ENCODE results near the gene GRIN3B.

Gene GRIN3B

GRCh38 chr19:991174-991931, 8.9 kb upstream of the GRIN3B start:
- DNase-seq (ENCODE audit: low read depth in 2 of 2), result peak; percentile 24 to 39

GRCh38 chr19:991932-992669, 8.1 kb upstream of the GRIN3B start:
- DNase-seq (ENCODE audit: low read depth in 2 of 2), result no peak

GRCh38 chr19:992670-993055, 7.6 kb upstream of the GRIN3B start:
- DNase-seq (ENCODE audit: low read depth in 2 of 2), result no peak

- no peak for DNase-seq (ENCODE audit: low read depth in 2 of 2)
Observed at GRCh38 chr19:993361-993830, 6.8 kb upstream of the GRIN3B start.

DNA sequence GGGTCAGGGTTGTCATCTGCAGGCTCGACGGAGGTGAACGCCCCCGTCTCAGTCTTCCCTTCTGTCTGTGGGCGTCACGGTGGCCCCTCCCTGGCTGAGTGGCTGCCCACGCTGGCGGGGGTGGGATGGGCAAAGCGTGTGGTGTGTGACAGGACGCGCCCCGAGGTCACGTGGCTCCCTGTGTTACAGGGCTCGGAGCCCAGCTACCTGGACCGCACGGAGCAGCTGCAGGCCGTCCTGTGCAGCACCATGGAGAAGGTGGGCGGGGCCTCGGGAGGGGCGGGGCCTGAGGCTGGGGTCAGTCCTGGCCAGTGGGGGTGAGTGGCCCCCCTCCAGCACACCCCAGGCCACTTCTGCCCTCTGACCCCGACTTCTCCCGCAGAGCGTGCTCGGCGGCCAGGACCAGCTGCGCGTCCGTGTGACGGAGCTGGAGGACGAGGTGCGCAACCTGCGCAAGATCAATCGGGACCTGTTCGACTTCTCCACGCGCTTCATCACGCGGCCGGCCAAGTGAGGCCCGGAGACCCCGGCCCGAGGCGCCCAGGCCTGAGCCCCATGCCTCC, 6.3 kb upstream of the GRIN3B start:
- DNase-seq (ENCODE audit: low read depth in 2 of 2), result no peak

DNA sequence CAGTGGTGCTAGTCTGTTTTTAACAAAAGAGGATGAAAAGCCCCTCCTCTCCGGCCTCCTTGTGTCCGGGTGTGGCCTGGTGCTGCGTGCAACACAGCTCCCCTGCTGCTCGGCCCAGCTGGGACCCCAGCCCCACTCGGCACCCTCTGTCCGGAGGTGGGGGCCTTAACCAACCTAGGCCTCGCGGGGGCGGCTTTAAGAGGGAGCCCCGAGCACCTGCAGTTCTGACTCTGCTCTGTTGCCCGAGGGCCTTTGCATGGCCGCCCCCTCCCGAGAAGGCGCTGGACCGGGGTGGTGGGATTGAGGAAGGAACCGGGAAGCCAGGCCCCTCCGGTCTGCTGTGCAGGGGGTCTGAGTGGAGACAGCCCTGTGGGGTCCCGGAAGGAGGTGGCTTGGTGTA, 5.7 kb upstream of the GRIN3B start:
- no peak for DNase-seq (ENCODE audit: low read depth in 2 of 2)

GRCh38 chr19:995051-995827, 5.0 kb upstream of the GRIN3B start:
- DNase-seq (ENCODE audit: low read depth in 2 of 2), result no peak

DNA sequence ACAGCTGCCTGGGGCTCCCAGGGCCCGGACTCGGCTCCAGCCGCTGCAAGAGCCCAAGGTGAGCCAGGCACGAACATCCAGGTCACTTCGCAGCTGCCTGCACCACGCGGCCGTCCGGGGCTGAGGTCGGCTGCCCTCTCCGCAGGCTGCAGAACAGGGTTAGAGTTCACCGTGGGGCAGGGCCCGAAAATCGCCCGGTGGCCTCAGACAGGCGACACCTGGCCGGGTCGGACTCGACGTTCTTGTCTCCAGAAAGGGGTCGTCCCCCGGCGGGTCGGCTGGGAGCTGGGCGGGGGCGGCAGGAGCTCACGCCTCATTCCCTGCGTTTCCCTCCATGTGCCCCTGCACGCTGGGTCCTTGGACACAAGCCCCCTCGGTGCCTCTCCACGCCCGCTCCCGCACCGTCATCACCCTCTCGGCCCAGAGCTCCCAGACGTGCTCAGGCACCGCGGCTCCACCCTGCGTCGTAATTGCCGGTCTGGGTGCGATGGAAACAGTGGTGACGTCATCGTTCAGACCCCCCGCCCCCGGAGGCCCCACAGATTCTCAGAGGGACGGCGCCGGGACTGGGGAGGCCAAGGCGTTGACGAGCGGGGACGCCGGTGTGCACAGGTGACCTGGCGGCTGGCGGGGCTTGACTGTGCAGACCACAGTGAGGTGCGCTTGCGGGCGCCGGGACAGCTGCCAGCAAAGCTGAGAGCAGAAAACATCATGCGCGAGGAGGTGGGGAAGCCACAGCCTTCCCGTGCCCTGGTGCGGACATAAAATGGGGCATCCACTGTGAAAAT, 4.0 kb upstream of the GRIN3B start:
- peak; percentile 21 to 66 for DNase-seq (ENCODE audit: low read depth in 2 of 2)

DNA sequence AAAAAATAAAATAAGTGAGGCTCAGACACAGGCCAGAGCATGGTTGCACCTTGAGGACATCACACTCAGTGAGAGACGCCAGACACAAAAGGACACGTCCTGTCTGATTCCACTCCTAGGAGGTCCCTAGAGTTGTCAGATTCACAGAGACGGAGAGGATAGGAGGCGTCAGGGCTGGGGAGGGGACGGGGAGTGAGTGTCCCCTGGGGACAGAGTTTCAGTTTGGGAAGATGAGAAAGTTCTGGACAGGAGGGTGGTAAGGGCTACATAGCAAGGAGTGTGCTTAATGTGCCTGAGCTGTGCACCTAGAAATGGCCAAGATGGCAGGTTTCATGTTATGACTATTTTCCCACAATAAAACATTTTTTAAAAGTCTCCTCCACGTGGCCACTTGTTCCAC, 2.2 kb upstream of the GRIN3B start:
- no peak for DNase-seq (ENCODE audit: low read depth in 2 of 2)

- no peak for DNase-seq (ENCODE audit: low read depth in 2 of 2)
Observed at GRCh38 chr19:999379-999719, 870 bp upstream of the GRIN3B start.

GRCh38 chr19:1000591-1001537, 645 bp downstream of the GRIN3B start:
- no peak for DNase-seq (ENCODE audit: low read depth in 2 of 2)

DNA sequence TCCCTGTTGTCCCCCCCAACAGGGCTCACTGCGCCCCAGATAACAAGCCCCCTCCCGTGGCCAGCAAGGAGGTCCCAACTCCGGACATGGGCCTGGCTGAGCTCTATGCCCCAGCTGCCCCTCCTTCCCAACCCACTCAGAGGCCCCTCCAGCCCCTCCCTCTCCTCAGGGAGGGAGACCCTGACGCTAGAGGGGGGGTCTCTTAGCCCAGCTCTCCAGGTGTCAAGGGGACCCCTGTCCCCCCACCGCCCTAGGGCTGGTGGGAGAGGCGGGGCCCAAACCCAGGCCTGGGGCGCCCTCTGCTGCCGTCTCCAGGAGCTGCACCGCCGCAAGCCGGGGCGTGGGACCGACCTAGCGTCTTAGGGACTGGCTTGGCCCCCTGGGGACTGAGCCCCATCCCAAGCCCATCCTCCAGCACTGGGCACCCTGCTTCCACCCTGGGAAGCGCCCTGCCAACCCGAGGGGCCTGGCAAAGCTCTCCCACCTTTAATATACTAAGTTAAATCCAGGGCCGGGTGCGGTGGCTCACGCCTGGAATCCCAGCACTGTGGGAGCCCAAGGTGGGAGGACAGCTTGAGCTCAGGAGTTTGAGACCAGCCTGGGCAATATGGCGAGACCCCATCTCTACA, 1.4 kb downstream of the GRIN3B start:
- peak; percentile 25 to 61 for DNase-seq (ENCODE audit: low read depth in 2 of 2)

GRCh38 chr19:1002600-1002999, 2.4 kb downstream of the GRIN3B start:
- DNase-seq (ENCODE audit: low read depth in 2 of 2), result no peak

DNA sequence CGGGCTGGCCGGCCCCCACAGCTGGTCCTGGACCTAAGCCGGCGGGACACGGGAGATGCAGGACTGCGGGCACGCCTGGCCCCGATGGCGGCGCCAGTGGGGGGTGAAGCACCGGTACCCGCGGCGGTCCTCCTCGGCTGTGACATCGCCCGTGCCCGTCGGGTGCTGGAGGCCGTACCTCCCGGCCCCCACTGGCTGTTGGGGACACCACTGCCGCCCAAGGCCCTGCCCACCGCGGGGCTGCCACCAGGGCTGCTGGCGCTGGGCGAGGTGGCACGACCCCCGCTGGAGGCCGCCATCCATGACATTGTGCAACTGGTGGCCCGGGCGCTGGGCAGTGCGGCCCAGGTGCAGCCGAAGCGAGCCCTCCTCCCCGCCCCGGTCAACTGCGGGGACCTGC, 3.1 kb downstream of the GRIN3B start:
- no peak for DNase-seq (ENCODE audit: low read depth in 2 of 2)

DNA sequence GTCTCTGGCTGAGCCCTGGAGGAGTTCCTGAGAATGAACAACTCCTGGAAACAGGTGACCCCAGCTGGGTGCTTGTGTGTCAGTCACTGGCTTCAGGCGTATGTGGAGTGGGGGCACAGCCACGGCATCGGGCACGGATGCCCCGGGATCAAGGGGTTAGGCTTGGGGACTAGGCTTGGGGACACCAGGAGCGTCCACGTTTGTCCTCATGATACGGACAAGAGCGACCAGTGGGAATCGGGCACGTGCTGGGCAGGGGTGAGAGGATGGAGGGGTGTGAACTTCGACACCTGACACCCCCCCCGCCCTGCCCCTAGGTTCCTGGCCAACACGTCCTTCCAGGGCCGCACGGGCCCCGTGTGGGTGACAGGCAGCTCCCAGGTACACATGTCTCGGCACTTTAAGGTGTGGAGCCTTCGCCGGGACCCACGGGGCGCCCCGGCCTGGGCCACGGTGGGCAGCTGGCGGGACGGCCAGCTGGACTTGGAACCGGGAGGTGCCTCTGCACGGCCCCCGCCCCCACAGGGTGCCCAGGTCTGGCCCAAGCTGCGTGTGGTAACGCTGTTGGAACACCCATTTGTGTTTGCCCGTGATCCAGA, 4.1 kb downstream of the GRIN3B start:
- no peak for DNase-seq (ENCODE audit: low read depth in 2 of 2)

DNA sequence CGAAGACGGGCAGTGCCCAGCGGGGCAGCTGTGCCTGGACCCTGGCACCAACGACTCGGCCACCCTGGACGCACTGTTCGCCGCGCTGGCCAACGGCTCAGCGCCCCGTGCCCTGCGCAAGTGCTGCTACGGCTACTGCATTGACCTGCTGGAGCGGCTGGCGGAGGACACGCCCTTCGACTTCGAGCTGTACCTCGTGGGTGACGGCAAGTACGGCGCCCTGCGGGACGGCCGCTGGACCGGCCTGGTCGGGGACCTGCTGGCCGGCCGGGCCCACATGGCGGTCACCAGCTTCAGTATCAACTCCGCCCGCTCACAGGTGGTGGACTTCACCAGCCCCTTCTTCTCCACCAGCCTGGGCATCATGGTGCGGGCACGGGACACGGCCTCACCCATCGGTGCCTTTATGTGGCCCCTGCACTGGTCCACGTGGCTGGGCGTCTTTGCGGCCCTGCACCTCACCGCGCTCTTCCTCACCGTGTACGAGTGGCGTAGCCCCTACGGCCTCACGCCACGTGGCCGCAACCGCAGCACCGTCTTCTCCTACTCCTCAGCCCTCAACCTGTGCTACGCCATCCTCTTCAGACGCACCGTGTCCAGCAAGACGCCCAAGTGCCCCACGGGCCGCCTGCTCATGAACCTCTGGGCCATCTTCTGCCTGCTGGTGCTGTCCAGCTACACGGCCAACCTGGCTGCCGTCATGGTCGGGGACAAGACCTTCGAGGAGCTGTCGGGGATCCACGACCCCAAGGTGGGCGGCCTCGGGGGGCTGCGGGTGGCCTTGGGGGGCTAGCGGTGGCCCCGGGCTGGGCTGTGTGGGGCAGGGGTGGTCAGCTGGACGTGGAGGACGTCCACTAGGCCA, 4.8 kb downstream of the GRIN3B start:
- no peak for DNase-seq (ENCODE audit: low read depth in 2 of 2)

DNA sequence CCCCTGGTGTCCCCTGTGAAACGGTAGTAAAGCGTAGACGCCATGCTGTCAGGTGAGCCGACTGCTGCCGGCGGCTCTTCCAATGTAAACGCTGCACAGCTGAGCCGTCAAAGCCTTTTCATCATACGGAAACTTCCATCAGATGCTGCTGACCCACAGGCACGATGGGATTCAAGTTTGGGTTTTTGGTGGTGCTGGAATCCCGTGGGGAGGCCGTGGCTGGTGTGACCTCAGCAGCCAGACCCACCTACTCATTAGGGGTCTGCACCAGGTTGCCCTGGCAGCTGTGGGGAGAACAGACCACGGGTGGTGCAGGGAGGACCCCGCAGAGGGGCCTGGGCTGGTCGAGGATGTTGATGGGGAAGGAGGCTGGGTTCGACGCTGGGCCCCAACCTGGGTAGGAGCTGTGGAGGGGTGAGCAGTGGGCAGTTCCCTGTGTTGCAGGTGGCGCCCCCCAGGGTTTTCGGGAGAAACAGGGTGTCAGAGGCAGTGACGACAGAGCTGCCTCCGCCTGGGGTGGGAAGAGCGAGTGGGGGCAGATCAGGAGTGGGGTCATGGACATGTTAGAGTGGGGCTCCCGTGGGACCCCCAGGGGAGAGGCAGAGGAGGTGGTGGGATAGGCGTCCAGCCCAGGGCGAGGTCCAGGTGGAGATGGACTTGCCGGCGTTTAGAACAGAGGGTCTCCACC, 6.6 kb downstream of the GRIN3B start:
- no peak for DNase-seq (ENCODE audit: low read depth in 2 of 2)
